ENCODE measurements around the gene CCDC192. TPM values are rescaled to one million over a fixed set of nuclear protein-coding genes. Genes with fewer than 3 reads are reported as not detected.

CCDC192 gene
- total RNA-seq, 2 donors from 2014 or later, result not detected

DNA sequence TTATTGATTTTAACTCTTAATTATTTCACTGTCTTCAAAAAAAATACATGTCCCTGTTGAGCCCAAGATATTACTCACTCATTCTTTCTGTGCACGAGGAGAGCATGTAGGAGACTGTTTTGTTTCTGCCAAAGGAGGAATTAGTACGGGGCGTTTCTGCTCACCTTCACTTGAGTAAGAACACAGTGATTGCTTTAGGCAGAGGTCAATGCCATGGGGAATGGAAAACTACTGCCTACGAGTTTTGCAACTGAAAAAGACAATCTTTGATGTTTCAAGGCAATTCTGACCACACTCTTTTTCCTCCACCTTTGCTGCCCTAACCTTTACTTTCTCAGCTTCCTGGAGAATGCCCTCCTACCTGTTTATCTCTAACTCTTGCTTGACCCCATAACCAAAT is 109.4 kb downstream of the CCDC192 start:
- intact Hi-C loops (cut with DNase I), result no loop called here
- DNase-seq (no peak), ATAC-seq (no peak)
- 62 to 78% methylated on average over 4 of the region's 4 CpGs for WGBS, 2 donors
- no peak for TF ChIP-seq POLR2A (IDR thresholded peaks at IDR 0.05)
- TF ChIP-seq, protein P1, sequence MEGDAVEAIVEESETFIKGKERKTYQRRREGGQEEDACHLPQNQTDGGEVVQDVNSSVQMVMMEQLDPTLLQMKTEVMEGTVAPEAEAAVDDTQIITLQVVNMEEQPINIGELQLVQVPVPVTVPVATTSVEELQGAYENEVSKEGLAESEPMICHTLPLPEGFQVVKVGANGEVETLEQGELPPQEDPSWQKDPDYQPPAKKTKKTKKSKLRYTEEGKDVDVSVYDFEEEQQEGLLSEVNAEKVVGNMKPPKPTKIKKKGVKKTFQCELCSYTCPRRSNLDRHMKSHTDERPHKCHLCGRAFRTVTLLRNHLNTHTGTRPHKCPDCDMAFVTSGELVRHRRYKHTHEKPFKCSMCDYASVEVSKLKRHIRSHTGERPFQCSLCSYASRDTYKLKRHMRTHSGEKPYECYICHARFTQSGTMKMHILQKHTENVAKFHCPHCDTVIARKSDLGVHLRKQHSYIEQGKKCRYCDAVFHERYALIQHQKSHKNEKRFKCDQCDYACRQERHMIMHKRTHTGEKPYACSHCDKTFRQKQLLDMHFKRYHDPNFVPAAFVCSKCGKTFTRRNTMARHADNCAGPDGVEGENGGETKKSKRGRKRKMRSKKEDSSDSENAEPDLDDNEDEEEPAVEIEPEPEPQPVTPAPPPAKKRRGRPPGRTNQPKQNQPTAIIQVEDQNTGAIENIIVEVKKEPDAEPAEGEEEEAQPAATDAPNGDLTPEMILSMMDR (IDR thresholded peaks at IDR 0.05), result no peak
- Histone ChIP-seq H3K27ac (no peak overlapping the region), H3K27me3 (no peaks in the 10 kb centered on the region), H3K4me1 (no peaks in the 10 kb centered on the region), H3K9me3 (no peaks in the 10 kb centered on the region), H3K36me3 (replicated peaks in 1 of 2; ENCODE audit: insufficient read depth in 1 of 2, low read depth in 2 of 2) (no peaks in the 10 kb centered on the region), H3K4me3 (no peak overlapping the region)

DNA sequence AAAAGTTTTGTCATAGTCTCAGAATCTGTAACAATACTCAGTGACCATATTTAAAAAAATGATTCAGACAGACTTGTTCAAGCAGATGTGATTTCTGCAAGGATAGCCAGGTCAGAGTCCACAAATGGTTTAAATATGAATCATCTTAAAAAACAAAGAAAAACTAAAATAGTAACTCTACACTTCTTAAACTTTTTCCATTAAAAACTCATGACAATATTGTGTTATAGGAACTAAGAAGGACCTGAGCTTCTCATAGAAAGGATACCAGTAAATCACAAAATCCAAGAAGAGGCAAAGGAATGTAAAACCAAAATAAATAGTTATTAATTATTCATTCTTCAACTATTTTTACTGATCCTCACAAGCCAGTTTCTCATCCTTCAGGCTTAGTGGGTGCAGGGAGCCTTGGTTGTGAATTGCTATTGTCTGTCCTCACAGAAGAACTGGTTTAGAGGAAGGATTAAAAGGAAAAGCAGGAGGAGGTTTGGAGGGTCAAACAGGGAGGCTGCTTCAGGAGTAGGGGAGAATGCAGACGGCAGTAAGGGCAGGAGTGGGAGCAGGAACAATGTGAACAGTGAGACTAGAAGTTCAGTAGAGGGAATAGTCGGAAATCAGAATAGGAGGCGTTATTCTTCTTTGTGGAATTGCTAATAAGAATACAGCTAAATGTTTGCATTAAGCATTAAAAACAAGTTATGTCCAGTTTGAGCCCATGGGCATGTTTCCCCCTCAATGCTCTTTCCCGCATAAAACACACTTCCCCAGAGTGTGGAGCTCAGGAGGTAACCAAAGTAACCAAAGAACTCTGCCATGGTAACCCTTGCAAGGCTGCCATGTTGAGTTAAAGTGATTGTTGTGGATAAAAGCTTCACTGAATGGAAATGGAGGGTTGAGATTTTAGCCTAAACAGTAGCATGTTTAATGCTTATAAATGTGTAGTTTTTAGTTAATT is 110.7 kb downstream of the CCDC192 start:
- Histone ChIP-seq H3K4me1 (no peaks in the 10 kb centered on the region), H3K4me3 (no peak overlapping the region), H3K27me3 (no peaks in the 10 kb centered on the region), H3K36me3 (replicated peaks in 1 of 2; ENCODE audit: insufficient read depth in 1 of 2, low read depth in 2 of 2) (no peaks in the 10 kb centered on the region), H3K27ac (no peak overlapping the region), H3K9me3 (no peaks in the 10 kb centered on the region)
- intact Hi-C loops (cut with DNase I), result no loop called here
- DNase-seq (no peak), ATAC-seq (no peak)
- WGBS, 2 donors, result 69 to 79% methylated on average over 4 of the region's 4 CpGs
- TF ChIP-seq POLR2A (IDR thresholded peaks at IDR 0.05), result no peak
- TF ChIP-seq, protein P1 (IDR thresholded peaks at IDR 0.05), result no peak

DNA sequence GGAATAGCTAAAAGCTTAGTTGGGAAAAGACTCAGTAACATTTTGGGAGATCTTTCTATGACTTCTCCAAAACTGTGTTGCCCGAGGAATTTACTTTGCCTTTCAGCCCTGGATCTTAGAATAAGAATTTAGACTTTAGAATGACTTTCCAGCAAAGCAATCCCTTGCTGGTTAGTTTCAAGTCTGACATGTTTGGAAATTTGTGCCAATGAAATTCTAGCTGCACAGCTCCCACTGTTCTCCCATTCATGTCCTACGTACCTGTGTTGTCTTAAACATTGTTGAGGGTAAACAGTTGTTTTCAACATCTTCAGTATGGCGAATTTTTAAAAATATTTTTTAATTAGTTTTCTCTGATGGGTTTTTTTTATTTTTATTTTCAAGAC is 111.4 kb downstream of the CCDC192 start:
- intact Hi-C loops (cut with DNase I), result no loop called here
- no peak for TF ChIP-seq POLR2A (IDR thresholded peaks at IDR 0.05)
- TF ChIP-seq, protein P1 (IDR thresholded peaks at IDR 0.05), result no peak
- DNase-seq, result no peak
- Histone ChIP-seq H3K36me3 (replicated peaks in 1 of 2; ENCODE audit: insufficient read depth in 1 of 2, low read depth in 2 of 2) (no peaks in the 10 kb centered on the region), H3K4me1 (no peaks in the 10 kb centered on the region), H3K9me3 (no peaks in the 10 kb centered on the region), H3K27me3 (no peaks in the 10 kb centered on the region), H3K4me3 (no peak overlapping the region), H3K27ac (no peak overlapping the region)
- WGBS, 2 donors, result 71 to 78% methylated on average over 3 of the region's 3 CpGs
- no peak for ATAC-seq

DNA sequence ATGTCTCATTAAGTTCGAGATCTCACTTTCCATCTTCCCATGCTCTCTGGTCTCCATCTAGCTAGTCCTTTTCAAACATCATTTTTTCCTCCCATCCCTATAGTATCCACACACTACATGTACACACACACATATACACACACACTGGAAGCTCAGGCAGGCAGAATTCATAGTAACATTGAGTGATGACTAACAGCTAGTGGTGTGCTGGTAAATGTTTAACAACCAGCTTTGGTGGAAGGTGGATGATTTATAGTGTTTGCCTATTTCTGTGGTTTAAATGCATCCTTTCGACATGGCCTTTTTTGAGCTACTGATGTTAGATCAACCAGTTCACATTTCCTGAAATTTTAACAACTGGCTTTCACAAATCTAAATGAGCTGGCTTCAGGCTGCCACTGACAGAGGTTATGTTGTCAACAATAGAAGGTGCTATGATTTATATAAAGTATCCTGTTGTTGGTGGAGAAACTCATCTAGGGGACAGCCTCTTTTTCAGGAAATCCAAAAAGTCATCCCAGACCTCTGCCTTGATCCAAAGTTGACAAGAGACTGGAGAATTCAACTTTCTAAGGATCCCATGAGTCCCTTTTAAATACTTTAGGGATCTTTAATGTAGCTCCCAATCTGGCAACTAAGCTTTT is 117.8 kb downstream of the CCDC192 start:
- Histone ChIP-seq H3K9me3 (no peaks in the 10 kb centered on the region), H3K27ac (no peak overlapping the region), H3K4me1 (no peaks in the 10 kb centered on the region), H3K36me3 (replicated peaks in 1 of 2; ENCODE audit: insufficient read depth in 1 of 2, low read depth in 2 of 2) (no peaks in the 10 kb centered on the region), H3K4me3 (no peak overlapping the region), H3K27me3 (no peaks in the 10 kb centered on the region)
- intact Hi-C loops (cut with DNase I), result no loop called here
- DNase-seq (no peak), ATAC-seq (no peak)
- WGBS, 2 donors, result 26 to 42% methylated on average over 2 of the region's 2 CpGs
- no peak for TF ChIP-seq POLR2A (IDR thresholded peaks at IDR 0.05)
- TF ChIP-seq, protein P1 (IDR thresholded peaks at IDR 0.05), result no peak
